CMK (cell line): ENCODE data around the gene CSNK1G2.
A peak's percentile ranks its signal among the peaks of the same experiment; 100 is the strongest.

Experiments
- DNase-seq: peaks from one replicate; pipeline ENCODE4 v3.0.0-alpha.2; 2010; ENCODE audit warnings: low read depth

CSNK1G2 gene

GRCh38 chr19:1941146-1942077 is at the start of gene CSNK1G2:
Gene CSNK1G2 (plus strand): TSS chr19:1941172. CDS start chr19:1969773, 28,601 bp downstream.
- no peak for DNase-seq

- no peak for DNase-seq
These were observed 47.2 kb upstream of the CSNK1G2 start for GRCh38 chr19:1893791-1894190.

GRCh38 chr19:1896508-1896907 is 44.5 kb upstream of the CSNK1G2 start:
- DNase-seq = peak; percentile 61

DNA sequence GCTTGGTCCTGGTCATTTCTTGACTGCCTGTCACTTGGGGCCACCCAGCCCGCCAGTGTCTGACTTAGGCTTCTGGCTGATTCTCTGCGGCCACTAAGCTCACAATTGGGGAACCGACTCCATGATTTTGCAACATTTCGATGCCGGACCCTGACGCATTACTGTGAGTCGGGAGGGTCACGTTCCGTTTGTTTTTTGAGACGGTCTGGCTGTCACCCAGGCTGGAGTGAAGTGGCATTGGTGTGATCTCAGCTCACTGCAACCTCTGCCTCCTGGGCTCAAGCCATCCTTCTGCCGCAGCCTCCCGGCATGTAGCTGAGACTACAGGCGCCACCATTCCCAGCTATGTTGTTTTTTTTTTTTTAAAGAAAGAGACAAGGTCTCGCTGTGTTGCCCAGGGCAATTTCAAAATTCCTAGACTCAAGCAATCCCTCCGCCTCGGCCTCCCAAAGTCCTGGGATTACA is 39.0 kb upstream of the CSNK1G2 start:
- DNase-seq = no peak

- DNase-seq = no peak
These were observed 38.0 kb upstream of the CSNK1G2 start for GRCh38 chr19:1902923-1903322.

GRCh38 chr19:1904860-1905109 is 36.2 kb upstream of the CSNK1G2 start:
- DNase-seq = no peak

DNA sequence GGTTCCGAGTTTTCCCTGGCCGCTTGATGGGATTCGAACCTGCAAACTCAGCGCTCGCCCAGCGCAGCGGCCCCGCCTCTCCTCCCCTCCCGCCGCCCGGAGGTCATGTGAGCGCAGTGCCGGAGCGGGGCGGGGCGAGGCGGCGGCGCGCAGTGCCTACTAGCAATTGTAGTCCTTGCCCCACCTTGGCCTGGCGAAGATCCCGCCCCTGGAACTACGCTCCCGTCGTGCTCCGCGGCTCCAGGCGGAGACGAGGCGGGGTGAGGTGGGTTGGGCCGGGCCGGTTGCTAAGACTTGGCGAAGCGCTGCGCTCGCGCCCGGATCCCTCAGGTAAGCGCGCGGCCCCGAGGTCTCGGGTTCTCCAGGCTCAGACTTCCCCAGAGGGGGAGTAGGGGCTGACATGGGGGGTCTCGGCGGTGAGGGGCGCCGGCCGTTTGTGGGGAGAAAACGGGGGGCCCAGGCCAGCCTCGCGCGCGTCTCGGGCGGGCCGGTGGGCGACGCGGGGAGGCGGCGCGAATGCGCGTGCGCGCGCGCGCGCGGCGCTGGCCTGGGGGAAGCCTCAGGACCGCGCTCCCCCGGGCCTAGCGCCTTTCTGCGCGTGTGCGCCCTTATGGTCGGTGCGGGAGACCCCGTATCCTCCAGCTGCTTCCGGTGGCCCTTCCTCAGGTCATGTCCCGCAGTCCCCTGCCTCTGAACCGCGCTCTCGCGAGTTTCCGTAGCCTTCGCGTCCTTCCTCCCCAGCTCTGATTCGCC is 35.7 kb upstream of the CSNK1G2 start, which contains the start of the genes ADAT3 and SCAMP4:
TSS of gene ADAT3 (plus strand) at position 290 of the 753 bp plus-strand sequence. CDS start 6,649 bp downstream, outside the sequence.
TSS of gene SCAMP4 (plus strand) at position 290 of the 753 bp plus-strand sequence. CDS start 9,621 bp downstream, outside the sequence.
- DNase-seq = peak; percentile 97

DNA sequence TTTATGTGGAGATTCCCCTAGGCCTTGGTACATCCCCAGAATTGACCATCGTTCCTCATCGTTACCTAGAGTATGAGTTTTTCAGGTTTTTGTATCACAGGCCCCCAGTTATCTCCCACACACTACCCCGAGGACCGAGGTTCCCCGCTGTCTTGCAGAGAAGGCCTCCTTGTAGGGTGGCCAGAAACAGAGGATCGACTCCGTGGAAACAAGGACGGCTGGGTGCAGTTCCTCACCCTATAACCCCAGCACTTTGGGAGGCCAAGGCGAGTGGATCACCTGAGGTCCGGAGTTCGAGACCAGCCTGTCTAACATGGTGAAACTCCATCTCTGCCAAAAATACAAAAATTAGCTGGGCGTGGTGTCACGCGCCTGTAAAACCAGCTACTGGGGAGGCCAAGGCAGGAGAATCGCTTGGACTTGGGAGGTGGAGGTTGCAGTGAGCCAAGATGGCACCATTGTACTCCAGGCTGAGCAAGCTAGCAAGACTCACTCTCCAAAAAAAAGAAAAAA is 35.1 kb upstream of the CSNK1G2 start:
- no peak for DNase-seq

DNA sequence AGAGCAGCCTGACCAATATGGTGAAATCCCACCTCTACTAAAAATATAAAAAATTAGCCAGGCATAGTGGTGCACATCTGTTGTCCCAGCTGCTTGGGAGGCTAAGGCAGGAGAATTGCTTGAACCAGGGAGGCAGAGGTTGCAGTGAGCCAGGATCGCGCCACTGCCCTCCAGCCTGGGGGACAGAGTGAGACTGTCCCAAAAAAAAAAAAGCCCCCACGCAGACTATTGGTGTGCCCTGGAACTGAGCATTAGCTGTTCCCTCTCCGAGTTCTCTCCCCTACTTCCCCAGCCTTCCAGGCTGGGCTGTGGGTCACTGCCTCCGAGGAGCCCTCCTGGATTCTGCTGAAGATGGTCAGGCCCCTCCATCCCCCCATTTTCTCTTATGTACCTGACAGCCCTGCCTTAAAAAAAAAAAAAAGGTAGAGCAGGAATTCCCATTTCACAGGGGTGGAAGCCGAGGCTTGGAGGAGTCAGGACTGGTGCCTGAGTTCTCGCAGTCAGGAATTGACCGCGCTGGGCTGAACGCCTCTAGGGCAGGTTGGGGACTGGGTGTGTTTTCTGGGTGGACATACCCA is 33.9 kb upstream of the CSNK1G2 start:
- DNase-seq = no peak

DNA sequence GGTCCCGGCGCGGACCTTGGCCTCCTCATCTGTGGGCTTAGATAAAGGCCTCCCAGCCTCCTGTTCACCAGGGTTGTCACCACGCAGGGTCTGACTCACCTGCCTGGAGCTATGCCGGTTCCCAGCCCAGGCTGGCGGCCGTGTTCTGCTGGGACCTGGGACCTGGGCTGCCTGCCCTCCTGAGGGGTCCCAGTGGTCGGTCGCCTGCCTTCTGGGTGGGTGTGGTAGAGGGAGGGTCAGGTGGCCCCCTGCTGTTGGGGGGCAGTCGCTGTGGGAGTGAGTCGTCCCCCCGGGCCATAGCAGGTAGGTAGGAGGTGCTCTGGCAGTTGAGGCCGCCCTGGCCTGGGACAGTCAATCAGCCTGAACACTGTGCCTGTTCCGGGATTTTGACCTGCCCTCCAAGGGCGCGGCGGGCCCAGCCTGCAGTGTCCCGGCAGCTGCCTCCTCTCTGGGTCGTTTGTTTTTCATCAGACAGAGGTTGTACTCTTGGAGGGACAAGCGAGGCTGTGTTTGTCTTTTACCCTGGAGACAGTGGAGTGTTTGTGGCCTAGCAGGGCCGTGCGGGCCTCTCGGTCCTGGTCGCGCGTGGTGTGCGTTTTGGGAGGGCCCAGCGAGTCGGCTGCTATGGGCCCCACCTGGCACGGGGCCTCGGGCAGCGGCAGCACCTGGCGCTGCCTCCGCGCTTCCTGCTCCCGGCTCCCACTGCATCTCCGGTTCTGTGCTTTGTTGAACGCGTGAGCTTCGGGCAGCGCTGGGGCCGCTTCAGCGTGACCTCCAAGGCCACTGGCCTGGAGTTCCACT is 33.2 kb upstream of the CSNK1G2 start:
- DNase-seq = no peak

GRCh38 chr19:1908364-1908678 is 32.7 kb upstream of the CSNK1G2 start:
- no peak for DNase-seq

GRCh38 chr19:1909761-1910080 is 31.3 kb upstream of the CSNK1G2 start:
- no peak for DNase-seq

DNA sequence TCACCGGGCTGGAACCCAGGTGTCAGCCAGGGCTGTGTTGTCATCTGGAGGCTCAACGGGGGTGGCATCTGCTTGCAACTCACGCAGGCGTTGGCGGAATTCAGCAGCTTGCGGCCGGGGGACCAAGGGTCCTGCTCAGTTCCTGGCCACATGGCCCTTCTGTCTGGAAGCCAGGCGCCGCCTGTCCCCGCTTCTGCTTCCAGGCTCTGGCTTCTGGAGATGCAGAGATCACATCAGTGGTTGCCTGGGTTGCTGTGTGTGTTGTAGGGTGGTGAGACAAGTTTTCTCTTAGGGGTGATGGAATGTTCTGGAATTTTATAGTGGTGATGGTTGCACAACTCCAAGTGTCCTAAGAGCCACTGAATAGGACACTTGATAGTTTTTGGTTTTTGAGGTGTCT is 30.8 kb upstream of the CSNK1G2 start:
- no peak for DNase-seq

DNA sequence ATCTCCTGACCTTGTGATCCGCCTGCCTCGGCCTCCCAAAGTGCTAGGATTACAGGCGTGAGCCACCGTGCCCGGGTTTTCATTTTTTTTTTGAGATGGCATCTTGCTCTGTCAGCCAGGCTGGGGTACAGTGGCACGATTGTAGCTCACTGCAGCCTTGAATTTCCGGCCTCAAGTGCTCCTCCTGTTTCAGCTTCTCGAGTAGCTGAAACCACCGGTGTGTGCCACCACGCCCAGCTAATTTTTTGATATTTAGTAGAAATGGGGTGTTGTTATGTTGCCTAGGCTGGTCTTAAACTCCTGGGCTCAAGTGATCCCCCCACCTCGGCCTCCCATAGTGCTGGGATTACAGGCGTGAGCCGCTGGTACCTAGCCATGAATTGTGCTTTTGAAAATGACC is 29.9 kb upstream of the CSNK1G2 start:
- DNase-seq = no peak

DNA sequence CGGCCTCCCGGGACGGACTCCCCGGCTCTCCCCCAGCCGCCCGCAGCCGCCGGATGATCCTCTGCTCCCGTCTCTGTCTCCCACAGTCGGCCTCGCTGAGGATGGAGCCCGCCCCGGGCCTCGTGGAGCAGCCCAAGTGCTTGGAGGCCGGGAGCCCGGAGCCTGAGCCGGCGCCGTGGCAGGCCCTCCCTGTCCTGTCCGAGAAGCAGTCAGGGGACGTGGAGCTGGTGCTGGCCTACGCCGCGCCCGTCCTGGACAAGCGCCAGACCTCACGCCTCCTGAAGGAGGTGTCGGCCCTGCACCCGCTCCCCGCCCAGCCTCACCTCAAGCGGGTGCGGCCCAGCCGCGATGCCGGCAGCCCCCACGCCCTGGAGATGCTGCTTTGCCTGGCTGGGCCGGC is 29.0 kb upstream of the CSNK1G2 start:
- no peak for DNase-seq

GRCh38 chr19:1912760-1913505 is 28.0 kb upstream of the CSNK1G2 start:
- no peak for DNase-seq

DNA sequence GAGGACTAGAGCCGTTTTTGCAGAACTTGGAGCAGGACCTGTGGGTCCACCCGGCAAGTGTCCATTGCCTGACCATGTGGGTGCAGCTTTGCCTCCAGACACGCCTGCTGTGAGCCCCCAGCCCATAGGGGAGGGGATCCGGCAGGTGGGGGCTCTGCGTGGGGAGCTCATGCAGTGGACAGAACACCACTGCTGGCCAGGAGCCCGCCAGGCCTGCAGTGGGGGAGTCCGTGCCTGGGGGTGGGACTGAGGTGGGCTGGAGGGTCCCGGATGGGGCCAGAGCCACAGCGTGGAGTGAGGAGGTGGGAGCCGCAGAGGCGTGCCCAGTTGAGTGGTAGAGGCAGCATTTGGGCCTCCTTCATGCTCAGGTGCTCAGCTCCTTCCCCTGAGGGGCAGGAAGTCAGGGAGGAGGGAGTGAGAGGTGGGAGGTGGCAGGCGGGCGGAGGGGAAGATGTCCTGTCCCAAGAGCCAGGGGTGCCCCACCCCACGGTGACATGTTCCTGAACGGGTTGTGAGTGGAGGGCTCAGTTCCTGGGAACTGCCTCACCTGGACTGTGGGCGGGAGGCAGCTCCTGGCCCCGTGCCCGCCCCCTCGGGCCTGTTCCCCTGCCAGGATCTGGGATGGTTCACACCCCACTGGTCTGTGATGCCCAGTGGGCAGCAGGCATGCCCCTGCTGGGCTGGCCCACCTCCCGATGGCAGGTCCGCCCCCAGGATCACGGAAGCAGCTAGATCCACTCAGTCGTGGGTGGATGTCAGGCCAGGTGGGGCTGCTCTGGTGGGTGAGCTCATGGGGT is 27.0 kb upstream of the CSNK1G2 start:
- no peak for DNase-seq

GRCh38 chr19:1914826-1915341 is 26.1 kb upstream of the CSNK1G2 start:
- no peak for DNase-seq

GRCh38 chr19:1917146-1917545 is 23.8 kb upstream of the CSNK1G2 start:
- DNase-seq = no peak

- DNase-seq = no peak
These were observed 23.0 kb upstream of the CSNK1G2 start for GRCh38 chr19:1917926-1918325.
